Endodermal cell (in vitro differentiated cells): Measurements from ENCODE around the gene TMEM123. TPM values are rescaled to one million over a fixed set of nuclear protein-coding genes. Genes with fewer than 3 reads are reported as not detected.

Experiments used
- DNase-seq: peaks from one replicate; pipeline ENCODE4 v3.0.0-alpha.2; 2017
- H3K27ac ChIP-seq: 2 replicates; pipeline ENCODE4 v1.5.1; 2013; ENCODE audit warnings: mild to moderate bottlenecking, low read depth, low read length, moderate library complexity
- H3K27me3 ChIP-seq: 2 replicates; pipeline ENCODE4 v1.6.1; 2013; ENCODE audit warnings: mild to moderate bottlenecking, low read length, moderate library complexity; ENCODE audit not compliant: insufficient read depth, control insufficient read depth, poor library complexity, severe bottlenecking
- H3K36me3 ChIP-seq: 2 replicates; pipeline ENCODE4 v1.7.0; 2013; ENCODE audit warnings: mild to moderate bottlenecking, low read length, moderate library complexity; ENCODE audit not compliant: control insufficient read depth, insufficient read depth
- H3K4me1 ChIP-seq: one replicate; pipeline ENCODE4 v1.7.0; 2013; ENCODE audit warnings: low read length; ENCODE audit not compliant: control insufficient read depth, insufficient read depth
- H3K4me3 ChIP-seq: 2 replicates; pipeline ENCODE4 v1.5.1; 2013; ENCODE audit warnings: mild to moderate bottlenecking, low read length, moderate library complexity
- H3K9ac ChIP-seq: 2 replicates; pipeline ENCODE4 v1.6.1; 2013; ENCODE audit warnings: mild to moderate bottlenecking, low read length, moderate library complexity; ENCODE audit not compliant: poor library complexity, severe bottlenecking; ENCODE audit errors: extremely low read depth
- H3K9me3 ChIP-seq: 2 replicates; pipeline ENCODE4 v1.6.1; 2013; ENCODE audit warnings: mild to moderate bottlenecking, low read length, moderate library complexity; ENCODE audit not compliant: control insufficient read depth
- H3K27ac Mint-ChIP-seq: 2 replicates; pipeline ENCODE4 v1.8.0; 2020; ENCODE audit warnings: mixed read lengths
- H3K27me3 Mint-ChIP-seq: 2 replicates; pipeline ENCODE4 v1.8.0; 2021; ENCODE audit warnings: mild to moderate bottlenecking, mixed read lengths; ENCODE audit not compliant: insufficient read depth
- H3K36me3 Mint-ChIP-seq: 2 replicates; pipeline ENCODE4 v1.8.0; 2020; ENCODE audit warnings: low read depth, mixed read lengths
- H3K4me1 Mint-ChIP-seq: 2 replicates; pipeline ENCODE4 v1.8.0; 2020; ENCODE audit warnings: mixed read lengths
- H3K4me3 Mint-ChIP-seq: 2 replicates; pipeline ENCODE4 v1.8.0; 2020; ENCODE audit warnings: mild to moderate bottlenecking, moderate library complexity, mixed read lengths
- H3K9me3 Mint-ChIP-seq: 2 replicates; pipeline ENCODE4 v1.8.0; 2020; ENCODE audit warnings: mild to moderate bottlenecking, mixed read lengths
- CTCF ChIP-seq: fragments of 200-600 bp; sonication (generic); conservative IDR thresholded peaks from 2 replicates; pipeline ENCODE4 v1.5.0; 2021; ENCODE audit warnings: antibody characterized with exemption, mild to moderate bottlenecking
- WGBS, 2 experiments: methylation state at CpG; one replicate each; pipeline versions ENCODE4 v1.1.5 to v1.1.7; 2013; ENCODE audit warnings: missing lambda C conversion rate in 2 of 2, mixed read lengths in 1 of 2; ENCODE audit not compliant: insufficient coverage in 1 of 2, insufficient read length in 1 of 2; 5-methylcytosine and 5-hydroxymethylcytosine counted together
- total RNA-seq, 2 donors: library from RNA; stranded (reverse); fragmentation: NEBNext Ultra II Directional in 1 of 2; extraction: Animal tissue kit (Norgen Biotek cat#: 25700) in 1 of 2; gene quantifications; 2 replicates in 1 of 2; 3 replicates in 1 of 2; pipeline ENCODE4 v1.2.1, GENCODE V29; 2021

TMEM123 gene
- total RNA-seq, 2 donors from 2014 or later: 216 to 256 TPM

DNA sequence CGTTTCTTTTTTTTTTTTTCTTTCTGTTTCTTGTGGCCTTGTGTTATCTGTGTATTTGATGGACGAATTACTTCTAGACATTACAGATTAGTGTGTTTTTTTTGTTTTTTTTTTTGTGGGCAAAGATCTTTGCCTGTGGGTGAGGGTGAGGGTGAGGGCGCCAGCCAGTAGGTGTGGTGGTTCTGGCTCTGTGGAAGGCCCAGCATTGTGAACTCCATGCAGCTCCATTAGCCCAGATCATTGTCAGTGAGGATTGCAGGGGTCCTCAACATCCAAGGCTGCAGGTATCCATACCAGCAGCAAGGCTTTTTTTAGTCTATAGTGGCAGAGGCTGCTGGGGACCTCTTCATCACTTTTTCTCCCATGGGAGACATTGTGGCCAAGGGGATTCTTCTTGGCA, 91.9 kb downstream of the TMEM123 start:
- H3K36me3 ChIP-seq: peaks cover 81% of the 10 kb centered on the region
- no peak overlapping the region for H3K4me3 Mint-ChIP-seq
- peaks cover 71% of the 10 kb centered on the region for H3K36me3 Mint-ChIP-seq
- 90% methylated on average over 3 of the region's 3 CpGs; no CpG with 5 or more reads in 1 of the 2 experiments for WGBS, 2 experiments
- H3K27ac Mint-ChIP-seq: no peak overlapping the region
- H3K27me3 ChIP-seq: no peaks in the 10 kb centered on the region
- no peak overlapping the region for H3K4me3 ChIP-seq
- H3K9ac ChIP-seq: no peak overlapping the region
- H3K9me3 ChIP-seq: peaks cover 27% of the 10 kb centered on the region
- H3K9me3 Mint-ChIP-seq: peaks cover under 1% of the 10 kb centered on the region
- DNase-seq: no peak
- TF ChIP-seq CTCF: no peak
- H3K4me1 Mint-ChIP-seq: peaks cover 6% of the 10 kb centered on the region
- no peaks in the 10 kb centered on the region for H3K4me1 ChIP-seq
- H3K27ac ChIP-seq: no peak overlapping the region
- no peaks in the 10 kb centered on the region for H3K27me3 Mint-ChIP-seq

DNA sequence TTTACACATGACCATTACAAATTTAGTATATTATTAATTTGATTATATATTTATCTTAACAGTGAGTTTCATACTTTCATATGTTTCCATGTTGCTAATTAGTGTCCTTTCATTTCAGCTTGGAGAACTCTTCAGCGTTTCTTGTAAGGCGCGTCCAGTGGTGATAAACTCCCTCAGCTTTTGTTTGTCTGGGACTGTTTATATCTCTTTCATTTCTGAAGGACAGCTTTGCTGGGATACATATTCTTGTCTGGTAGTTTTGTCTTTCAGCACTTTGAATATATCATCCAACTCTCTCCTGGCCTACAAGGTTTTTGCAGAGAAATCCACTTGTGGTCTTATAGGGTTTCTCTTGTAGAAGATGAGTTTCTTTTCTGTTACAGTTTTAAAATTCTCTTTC, 93.2 kb downstream of the TMEM123 start:
- no peaks in the 10 kb centered on the region for H3K4me1 ChIP-seq
- peak overlapping the region; percentile 25 for H3K4me3 ChIP-seq
- WGBS, 2 experiments: 85 to 98% methylated on average over 3 of the region's 3 CpGs
- no peak for DNase-seq
- no peak for TF ChIP-seq CTCF
- peaks cover 76% of the 10 kb centered on the region for H3K36me3 ChIP-seq
- peaks cover 40% of the 10 kb centered on the region for H3K9me3 ChIP-seq
- H3K27ac Mint-ChIP-seq: no peak overlapping the region
- no peak overlapping the region for H3K9ac ChIP-seq
- H3K27me3 ChIP-seq: no peaks in the 10 kb centered on the region
- H3K27me3 Mint-ChIP-seq: no peaks in the 10 kb centered on the region
- no peak overlapping the region for H3K27ac ChIP-seq
- H3K4me3 Mint-ChIP-seq: no peak overlapping the region
- peaks cover 5% of the 10 kb centered on the region for H3K9me3 Mint-ChIP-seq
- H3K4me1 Mint-ChIP-seq: no peaks in the 10 kb centered on the region
- H3K36me3 Mint-ChIP-seq: peaks cover 71% of the 10 kb centered on the region

DNA sequence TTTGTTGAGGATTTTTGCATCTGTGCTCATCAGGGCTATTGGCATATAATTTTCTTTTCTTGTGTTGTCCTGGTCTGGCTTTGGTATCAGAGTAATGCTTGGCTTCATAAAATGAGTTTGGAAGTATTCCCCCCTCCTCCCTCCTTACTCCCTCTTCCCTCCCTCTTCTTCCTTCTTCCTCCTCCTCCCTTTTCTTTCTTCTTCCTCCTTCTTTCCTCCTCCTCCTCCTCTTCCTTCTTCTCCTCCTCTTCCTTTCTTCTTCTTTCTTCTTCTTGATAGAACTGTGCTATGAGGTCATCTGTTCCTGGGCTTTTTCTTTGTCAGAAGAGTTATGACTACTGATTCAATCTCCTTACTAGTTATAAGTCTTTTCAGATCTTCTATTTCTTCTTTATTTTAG, 95.4 kb downstream of the TMEM123 start:
- peaks cover 40% of the 10 kb centered on the region for H3K9me3 ChIP-seq
- Mint-ChIP-seq H3K4me3 (no peak overlapping the region), H3K36me3 (peaks cover 71% of the 10 kb centered on the region), H3K4me1 (no peaks in the 10 kb centered on the region), H3K27me3 (no peaks in the 10 kb centered on the region), H3K9me3 (peaks cover 5% of the 10 kb centered on the region), H3K27ac (no peak overlapping the region)
- no peaks in the 10 kb centered on the region for H3K27me3 ChIP-seq
- no peak for DNase-seq
- no peak overlapping the region for H3K4me3 ChIP-seq
- no peak for TF ChIP-seq CTCF
- H3K36me3 ChIP-seq: peaks cover 63% of the 10 kb centered on the region
- H3K9ac ChIP-seq: no peak overlapping the region
- no peaks in the 10 kb centered on the region for H3K4me1 ChIP-seq
- H3K27ac ChIP-seq: no peak overlapping the region
